ENCODE data around the gene ATP6V0C. TPM values are rescaled to one million over a fixed set of nuclear protein-coding genes. Genes with fewer than 3 reads are reported as not detected.

Gene ATP6V0C
- total and polyA plus RNA-seq, 2 of the 13 experiments (the other 11 are each of a cell fraction or from before 2014, with no cell fraction given) = 10.4 to 20.1 TPM

- no peak for TF ChIP-seq ZNF33A (CRISPR knock-in tag; IDR thresholded peaks at IDR 0.05; ENCODE audit: borderline replicate concordance)
- 0 out of 2 replicates have a peak, but pooled peaks have one; percentile 55 for TF ChIP-seq ARID2 (CRISPR knock-in tag; IDR thresholded peaks at IDR 0.05; ENCODE audit: borderline replicate concordance)
- TF ChIP-seq ZSCAN21 (CRISPR knock-in tag; IDR thresholded peaks at IDR 0.05; ENCODE audit: borderline replicate concordance) = no peak; the same call in 1 of the 2 replicates
- no peak; the same call in 1 of the 2 replicates for TF ChIP-seq TBX3 (IDR thresholded peaks at IDR 0.05; ENCODE audit: borderline replicate concordance)
- peak; percentile 14; the same call in 1 of the 2 replicates for TF ChIP-seq ZFY (CRISPR knock-in tag; IDR thresholded peaks at IDR 0.05)
- TF ChIP-seq HDAC2 (CRISPR knock-in tag; IDR thresholded peaks at IDR 0.05) = peak; percentile 83
- TF ChIP-seq ZNF207 (IDR thresholded peaks at IDR 0.05; ENCODE audit: borderline replicate concordance) = no peak
- peak; percentile 45 for TF ChIP-seq FOSL2 (CRISPR knock-in tag; IDR thresholded peaks at IDR 0.05)
- TF ChIP-seq ZBTB25 (CRISPR knock-in tag; IDR thresholded peaks at IDR 0.05) = no peak; the same call in 1 of the 2 replicates
- no peak for TF ChIP-seq KDM4B (CRISPR knock-in tag; IDR thresholded peaks at IDR 0.05)
- no peak for TF ChIP-seq CREB1 (IDR thresholded peaks at IDR 0.05)
- TF ChIP-seq CREB1 (CRISPR knock-in tag; IDR thresholded peaks at IDR 0.05) = peak; percentile 63
- TF ChIP-seq MXD3 (CRISPR knock-in tag; IDR thresholded peaks at IDR 0.05) = no peak
- no peak for TF ChIP-seq RFX1 (IDR thresholded peaks at IDR 0.05)
- TF ChIP-seq CBFB (CRISPR knock-in tag; IDR thresholded peaks at IDR 0.05) = no peak
- TF ChIP-seq RXRB (CRISPR knock-in tag; IDR thresholded peaks at IDR 0.05; ENCODE audit: borderline replicate concordance) = peak; percentile 95
- TF ChIP-seq HNF1B (CRISPR knock-in tag; IDR thresholded peaks at IDR 0.05) = peak; percentile 65; the same call in 1 of the 2 replicates
- TF ChIP-seq ZNF567 (CRISPR knock-in tag; IDR thresholded peaks at IDR 0.05; ENCODE audit: borderline replicate concordance) = no peak
- peak; percentile 63; the same call in 1 of the 2 replicates for TF ChIP-seq MAZ (IDR thresholded peaks at IDR 0.05; ENCODE audit: borderline replicate concordance, low read depth, low read length)
- TF ChIP-seq MAZ (CRISPR knock-in tag; IDR thresholded peaks at IDR 0.05; ENCODE audit: low read depth) = peak; percentile 59; the same call in 1 of the 2 replicates
- TF ChIP-seq MAFK (conservative IDR thresholded peaks at IDR 0.05 in 1 of 2, IDR thresholded peaks at IDR 0.05 in 1 of 2; ENCODE audit: low read length in 2 of 2) = no peak
- no peak for TF ChIP-seq ZNF160 (CRISPR knock-in tag; IDR thresholded peaks at IDR 0.05)
- TF ChIP-seq ARHGAP35 (CRISPR knock-in tag; IDR thresholded peaks at IDR 0.05; ENCODE audit: borderline replicate concordance) = no peak
- peak; percentile 78; the same call in 1 of the 2 replicates for TF ChIP-seq SIN3A (IDR thresholded peaks at IDR 0.05; ENCODE audit: borderline replicate concordance, low read depth, low read length)
- TF ChIP-seq NR1H2 (CRISPR knock-in tag; IDR thresholded peaks at IDR 0.05; ENCODE audit: borderline replicate concordance, low read depth) = no peak
- peak; percentile 66 for TF ChIP-seq TFE3 (CRISPR knock-in tag; IDR thresholded peaks at IDR 0.05)
These were observed 10.7 kb downstream of the ATP6V0C start (continued) for GRCh38 chr16:2524339-2524938.
